ENCODE measurements around the gene IL17RB. TPM values are rescaled to one million over a fixed set of nuclear protein-coding genes. Genes with fewer than 3 reads are reported as not detected.

IL17RB gene
- total RNA-seq, 1 experiment from 2014 or later, result 9.8 TPM

DNA sequence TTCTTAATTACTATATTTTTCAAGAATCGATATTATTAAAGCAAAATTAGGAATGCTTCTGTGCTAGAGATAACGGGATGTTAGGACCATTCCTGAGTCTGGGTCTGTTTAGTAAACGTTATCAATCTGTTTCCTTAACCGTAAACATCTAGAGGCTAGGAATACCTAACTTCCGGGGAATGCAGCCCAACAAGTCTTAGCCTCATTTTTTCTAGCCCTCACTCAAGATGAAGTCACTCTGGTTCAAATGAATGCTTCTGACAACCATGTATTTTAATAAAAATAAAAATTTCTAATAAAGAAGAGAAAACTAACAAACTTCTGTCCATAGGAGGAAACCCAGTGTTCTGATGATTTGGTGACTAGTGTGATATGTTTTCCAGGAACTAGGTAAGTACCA lies 56.3 kb downstream of the IL17RB start:
- no peak overlapping the region for H2BK20ac ChIP-seq (ENCODE audit: low read depth, low read length, poor library complexity, severe bottlenecking)
- no peak overlapping the region for H2BK5ac ChIP-seq (ENCODE audit: insufficient read length, low read length)
- TF ChIP-seq, protein P1, sequence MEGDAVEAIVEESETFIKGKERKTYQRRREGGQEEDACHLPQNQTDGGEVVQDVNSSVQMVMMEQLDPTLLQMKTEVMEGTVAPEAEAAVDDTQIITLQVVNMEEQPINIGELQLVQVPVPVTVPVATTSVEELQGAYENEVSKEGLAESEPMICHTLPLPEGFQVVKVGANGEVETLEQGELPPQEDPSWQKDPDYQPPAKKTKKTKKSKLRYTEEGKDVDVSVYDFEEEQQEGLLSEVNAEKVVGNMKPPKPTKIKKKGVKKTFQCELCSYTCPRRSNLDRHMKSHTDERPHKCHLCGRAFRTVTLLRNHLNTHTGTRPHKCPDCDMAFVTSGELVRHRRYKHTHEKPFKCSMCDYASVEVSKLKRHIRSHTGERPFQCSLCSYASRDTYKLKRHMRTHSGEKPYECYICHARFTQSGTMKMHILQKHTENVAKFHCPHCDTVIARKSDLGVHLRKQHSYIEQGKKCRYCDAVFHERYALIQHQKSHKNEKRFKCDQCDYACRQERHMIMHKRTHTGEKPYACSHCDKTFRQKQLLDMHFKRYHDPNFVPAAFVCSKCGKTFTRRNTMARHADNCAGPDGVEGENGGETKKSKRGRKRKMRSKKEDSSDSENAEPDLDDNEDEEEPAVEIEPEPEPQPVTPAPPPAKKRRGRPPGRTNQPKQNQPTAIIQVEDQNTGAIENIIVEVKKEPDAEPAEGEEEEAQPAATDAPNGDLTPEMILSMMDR (conservative IDR thresholded peaks at IDR 0.05), result no peak
- no peak overlapping the region for H2BK12ac ChIP-seq (ENCODE audit: insufficient read length, low read depth, low read length)
- H3K79me1 ChIP-seq (ENCODE audit: insufficient read depth, low read depth, low read length, poor library complexity, severe bottlenecking), result no peaks in the 10 kb centered on the region
- no peaks in the 10 kb centered on the region for H3K36me3 Mint-ChIP-seq (ENCODE audit: insufficient read depth in 1 of 3, low read depth in 3 of 3)
- H3K79me2 ChIP-seq (ENCODE audit: insufficient read depth, low read length), result no peaks in the 10 kb centered on the region; the same call in 1 of the 2 replicates
- no peaks in the 10 kb centered on the region for H3K9me3 Mint-ChIP-seq
- H3K27me3 Mint-ChIP-seq (ENCODE audit: low read depth), result peaks cover 11% of the 10 kb centered on the region
- H3K56ac ChIP-seq (ENCODE audit: insufficient read length, low read depth, low read length), result no peak overlapping the region
- no peak overlapping the region for H4K8ac ChIP-seq (replicated peaks; ENCODE audit: insufficient read length, low read depth, low read length)
- no peaks in the 10 kb centered on the region for H3K23me2 ChIP-seq (ENCODE audit: insufficient read length, low read depth, low read length, poor library complexity, severe bottlenecking)
- H3K4me3 Mint-ChIP-seq, result no peak overlapping the region
- H4K91ac ChIP-seq (ENCODE audit: insufficient read length, low read depth, low read length), result no peak overlapping the region
- no peaks in the 10 kb centered on the region for H3K4me1 Mint-ChIP-seq
- H3K27ac Mint-ChIP-seq, result no peak overlapping the region
- no peak overlapping the region for H2BK120ac ChIP-seq (ENCODE audit: low read depth, low read length, poor library complexity, severe bottlenecking)
- no peak overlapping the region for H3K18ac ChIP-seq (ENCODE audit: insufficient read length, low read depth, low read length)
- H2BK15ac ChIP-seq (ENCODE audit: low read depth, low read length), result no peak overlapping the region
- H3K23ac ChIP-seq (ENCODE audit: insufficient read length, low read depth, low read length), result no peak overlapping the region
- DNase-seq, result no peak
- H3K27ac ChIP-seq (ENCODE audit: insufficient read length, low read depth, low read length), result no peak overlapping the region
- H3K9ac ChIP-seq (ENCODE audit: extremely low read depth, insufficient read length, low read length), result no peak overlapping the region
- H2AFZ ChIP-seq (ENCODE audit: low read length), result no peak overlapping the region
- H3K4ac ChIP-seq (ENCODE audit: low read depth, low read length), result no peak overlapping the region
- WGBS (ENCODE audit: extremely low coverage, insufficient read length, low lambda C conversion rate), result no CpG with 5 or more reads among the region's 5 CpGs
- no peaks in the 10 kb centered on the region for H3K9me3 ChIP-seq (ENCODE audit: control insufficient read depth, low read depth, low read length)
- no peaks in the 10 kb centered on the region for H3K27me3 ChIP-seq (ENCODE audit: insufficient read depth, low read length)
- no peaks in the 10 kb centered on the region for H3K4me1 ChIP-seq (ENCODE audit: insufficient read depth, low read length)
- H3K14ac ChIP-seq (ENCODE audit: insufficient read depth, low read length), result no peak overlapping the region
- no peak overlapping the region for H4K5ac ChIP-seq (ENCODE audit: insufficient read length, low read depth, low read length)
- H3T11ph ChIP-seq (ENCODE audit: low read length), result no peak overlapping the region
- no peaks in the 10 kb centered on the region for H4K20me1 ChIP-seq (ENCODE audit: control insufficient read depth, insufficient read depth, insufficient read length)
- no peak overlapping the region for H2AK5ac ChIP-seq (ENCODE audit: insufficient read length, low read length)
- no peak overlapping the region for H3K4me2 ChIP-seq (ENCODE audit: insufficient read depth, insufficient read length, low read length)

Measured in H9 (cell line).